Measurements from ENCODE around the gene IMMP2L. TPM values are rescaled to one million over a fixed set of nuclear protein-coding genes. Genes with fewer than 3 reads are reported as not detected.
"Not testable (repeated sequence)": the region's sequence is repeated elsewhere in the genome, so short reads cannot be mapped to it uniquely, and the experiment has no call there.

The IMMP2L gene
- total RNA-seq, 1 donor from 2014 or later: 29.7 TPM

GRCh38 chr7:111255576-111255975 lies 306.7 kb downstream of the IMMP2L start:
- peaks cover 6% of the 10 kb centered on the region for H3K9me3 Mint-ChIP-seq (ENCODE audit: low read depth)
- no peak for TF ChIP-seq CTCF (IDR thresholded peaks at IDR 0.05; ENCODE audit: unreplicated experiment)

GRCh38 chr7:111251365-111251764 lies 310.9 kb downstream of the IMMP2L start:
- DNase-seq (ENCODE audit: low spot score, unreplicated experiment); H3K4me1 Mint-ChIP-seq (ENCODE audit: low read depth); H3K27me3 Mint-ChIP-seq; H3K36me3 Mint-ChIP-seq (ENCODE audit: insufficient read depth); H3K27ac Mint-ChIP-seq; H3K4me3 Mint-ChIP-seq (ENCODE audit: low read depth): not testable (repeated sequence)
- peaks cover 19% of the 10 kb centered on the region for H3K9me3 Mint-ChIP-seq (ENCODE audit: low read depth)

More at GRCh38 chr7:111255576-111255975, 306.7 kb downstream of the IMMP2L start:
- no peaks in the 10 kb centered on the region for H3K27me3 Mint-ChIP-seq
- H3K4me3 Mint-ChIP-seq (ENCODE audit: low read depth): no peak overlapping the region
- DNase-seq (ENCODE audit: low spot score, unreplicated experiment): no peak
- H3K36me3 Mint-ChIP-seq (ENCODE audit: insufficient read depth): peaks cover 1% of the 10 kb centered on the region
- no peak overlapping the region for H3K27ac Mint-ChIP-seq
- no peaks in the 10 kb centered on the region for H3K4me1 Mint-ChIP-seq (ENCODE audit: low read depth)

GRCh38 chr7:111249807-111250206 lies 312.5 kb downstream of the IMMP2L start:
- H3K27ac Mint-ChIP-seq; H3K36me3 Mint-ChIP-seq (ENCODE audit: insufficient read depth); H3K4me3 Mint-ChIP-seq (ENCODE audit: low read depth): not testable (repeated sequence)

GRCh38 chr7:111242141-111242755 lies 320.0 kb downstream of the IMMP2L start:
- Mint-ChIP-seq H3K4me3 (ENCODE audit: low read depth) (no peak overlapping the region), H3K9me3 (ENCODE audit: low read depth) (no peaks in the 10 kb centered on the region), H3K4me1 (ENCODE audit: low read depth) (no peaks in the 10 kb centered on the region), H3K27me3 (no peaks in the 10 kb centered on the region), H3K27ac (no peak overlapping the region), H3K36me3 (ENCODE audit: insufficient read depth) (no peaks in the 10 kb centered on the region)
- DNase-seq (ENCODE audit: low spot score, unreplicated experiment): no peak
- TF ChIP-seq CTCF (IDR thresholded peaks at IDR 0.05; ENCODE audit: unreplicated experiment): no peak

More at GRCh38 chr7:111249807-111250206, 312.5 kb downstream of the IMMP2L start:
- not testable (repeated sequence) for H3K27me3 Mint-ChIP-seq; H3K4me1 Mint-ChIP-seq (ENCODE audit: low read depth); DNase-seq (ENCODE audit: low spot score, unreplicated experiment)
- H3K9me3 Mint-ChIP-seq (ENCODE audit: low read depth): peaks cover 19% of the 10 kb centered on the region

- Mint-ChIP-seq H3K36me3 (ENCODE audit: insufficient read depth) (no peaks in the 10 kb centered on the region), H3K4me1 (ENCODE audit: low read depth) (no peaks in the 10 kb centered on the region), H3K27ac (no peak overlapping the region), H3K27me3 (no peaks in the 10 kb centered on the region), H3K4me3 (ENCODE audit: low read depth) (no peak overlapping the region), H3K9me3 (ENCODE audit: low read depth) (no peaks in the 10 kb centered on the region)
- DNase-seq (ENCODE audit: low spot score, unreplicated experiment): no peak
- TF ChIP-seq CTCF (IDR thresholded peaks at IDR 0.05; ENCODE audit: unreplicated experiment): no peak
Measured at GRCh38 chr7:111240371-111240770, 321.9 kb downstream of the IMMP2L start.

GRCh38 chr7:111239437-111239836 lies 322.9 kb downstream of the IMMP2L start:
- DNase-seq (ENCODE audit: low spot score, unreplicated experiment): no peak
- no peaks in the 10 kb centered on the region for H3K4me1 Mint-ChIP-seq (ENCODE audit: low read depth)
- no peaks in the 10 kb centered on the region for H3K9me3 Mint-ChIP-seq (ENCODE audit: low read depth)
- no peak overlapping the region for H3K27ac Mint-ChIP-seq
- H3K27me3 Mint-ChIP-seq: no peaks in the 10 kb centered on the region
- H3K4me3 Mint-ChIP-seq (ENCODE audit: low read depth): no peak overlapping the region
- TF ChIP-seq CTCF (IDR thresholded peaks at IDR 0.05; ENCODE audit: unreplicated experiment): no peak
- no peaks in the 10 kb centered on the region for H3K36me3 Mint-ChIP-seq (ENCODE audit: insufficient read depth)

Data from progenitor cell of endocrine pancreas (in vitro differentiated cells).